ENCODE results near the gene MYO9B. TPM values are rescaled to one million over a fixed set of nuclear protein-coding genes. Genes with fewer than 3 reads are reported as not detected.

MYO9B gene
- total and polyA plus RNA-seq, 2 donors = 28.2 to 103 TPM

- 74% methylated on average over 18 of the region's 18 CpGs for WGBS
- peak in 1 of 9 donors; percentile 56 for DNase-seq (ENCODE audit: low read depth in 6 of 9, low spot score in 9 of 9)
- H3K4me1 ChIP-seq (ENCODE audit: control insufficient read depth in 2 of 2, insufficient read depth in 2 of 2, low read length in 2 of 2) = peaks cover 23 to 44% of the 10 kb centered on the region in 2 donors
- peaks cover 22 to 28% of the 10 kb centered on the region in 2 donors for H3K36me3 ChIP-seq (ENCODE audit: control insufficient read depth in 2 of 2, insufficient read depth in 2 of 2, low read length in 1 of 2)
- H3K27me3 ChIP-seq (ENCODE audit: control insufficient read depth in 2 of 2, insufficient read depth in 1 of 2, low read length in 1 of 2) = no peaks in the 10 kb centered on the region
- H3K4me3 ChIP-seq (ENCODE audit: low read length in 2 of 2) = peak overlapping the region; percentile 80 to 88
- H3K27ac ChIP-seq (ENCODE audit: low read depth in 1 of 2, low read length in 1 of 2) = peak overlapping the region in 1 of 2 donors; percentile 79
- no peaks in the 10 kb centered on the region for H3K9me3 ChIP-seq (ENCODE audit: control insufficient read depth in 2 of 2, insufficient read depth in 1 of 2, low read length in 1 of 2)
These were observed 1.5 kb upstream of the MYO9B start for GRCh38 chr19:17073869-17074633.

- no peak for DNase-seq (ENCODE audit: low read depth in 6 of 9, low spot score in 9 of 9)
- H3K36me3 ChIP-seq (ENCODE audit: control insufficient read depth in 2 of 2, insufficient read depth in 2 of 2, low read length in 1 of 2) = peaks cover 22 to 23% of the 10 kb centered on the region in 2 donors
- no peaks in the 10 kb centered on the region for H3K9me3 ChIP-seq (ENCODE audit: control insufficient read depth in 2 of 2, insufficient read depth in 1 of 2, low read length in 1 of 2)
- H3K4me1 ChIP-seq (ENCODE audit: control insufficient read depth in 2 of 2, insufficient read depth in 2 of 2, low read length in 2 of 2) = peaks cover 23 to 48% of the 10 kb centered on the region in 2 donors
- H3K27me3 ChIP-seq (ENCODE audit: control insufficient read depth in 2 of 2, insufficient read depth in 1 of 2, low read length in 1 of 2) = no peaks in the 10 kb centered on the region
- H3K27ac ChIP-seq (ENCODE audit: low read depth in 1 of 2, low read length in 1 of 2) = peak overlapping the region; percentile 79 to 86
- peak overlapping the region; percentile 80 to 88 for H3K4me3 ChIP-seq (ENCODE audit: low read length in 2 of 2)
- 35% methylated on average over 11 of the region's 11 CpGs for WGBS
These were observed 943 bp upstream of the MYO9B start for GRCh38 chr19:17074634-17075034.

- H3K27me3 ChIP-seq (ENCODE audit: control insufficient read depth in 2 of 2, insufficient read depth in 1 of 2, low read length in 1 of 2) = no peaks in the 10 kb centered on the region
- no peaks in the 10 kb centered on the region for H3K9me3 ChIP-seq (ENCODE audit: control insufficient read depth in 2 of 2, insufficient read depth in 1 of 2, low read length in 1 of 2)
- peaks cover 23 to 55% of the 10 kb centered on the region in 2 donors for H3K4me1 ChIP-seq (ENCODE audit: control insufficient read depth in 2 of 2, insufficient read depth in 2 of 2, low read length in 2 of 2)
- DNase-seq (ENCODE audit: low read depth in 6 of 9, low spot score in 9 of 9) = peak in 5 of 9 donors; percentile 15 to 57 (median 41)
- peak overlapping the region; percentile 46 to 85 for H3K27ac ChIP-seq (ENCODE audit: low read depth in 1 of 2, low read length in 1 of 2)
- peak overlapping the region; percentile 79 to 88 for H3K4me3 ChIP-seq (ENCODE audit: low read length in 2 of 2)
- peaks cover 13 to 18% of the 10 kb centered on the region in 2 donors for H3K36me3 ChIP-seq (ENCODE audit: control insufficient read depth in 2 of 2, insufficient read depth in 2 of 2, low read length in 1 of 2)
- WGBS = under 1% methylated on average over 43 of the region's 43 CpGs
These were observed 426 bp downstream of the MYO9B start for GRCh38 chr19:17075864-17076542.

- Histone ChIP-seq H3K4me1 (ENCODE audit: control insufficient read depth in 2 of 2, insufficient read depth in 2 of 2, low read length in 2 of 2) (peaks cover 23 to 55% of the 10 kb centered on the region in 2 donors), H3K9me3 (ENCODE audit: control insufficient read depth in 2 of 2, insufficient read depth in 1 of 2, low read length in 1 of 2) (no peaks in the 10 kb centered on the region), H3K27me3 (ENCODE audit: control insufficient read depth in 2 of 2, insufficient read depth in 1 of 2, low read length in 1 of 2) (no peaks in the 10 kb centered on the region), H3K4me3 (ENCODE audit: low read length in 2 of 2) (peak overlapping the region; percentile 79 to 88), H3K27ac (ENCODE audit: low read depth in 1 of 2, low read length in 1 of 2) (peak overlapping the region in 1 of 2 donors; percentile 46), H3K36me3 (ENCODE audit: control insufficient read depth in 2 of 2, insufficient read depth in 2 of 2, low read length in 1 of 2) (peaks cover 7 to 13% of the 10 kb centered on the region in 2 donors)
- peak in 2 of 9 donors; percentile 13 to 53 for DNase-seq (ENCODE audit: low read depth in 6 of 9, low spot score in 9 of 9)
- 2% methylated on average over 12 of the region's 12 CpGs for WGBS
These were observed 990 bp downstream of the MYO9B start for GRCh38 chr19:17076543-17076991.

- DNase-seq (ENCODE audit: low read depth in 6 of 9, low spot score in 9 of 9) = no peak
- peaks cover 7 to 9% of the 10 kb centered on the region in 2 donors for H3K36me3 ChIP-seq (ENCODE audit: control insufficient read depth in 2 of 2, insufficient read depth in 2 of 2, low read length in 1 of 2)
- no peak overlapping the region for H3K4me3 ChIP-seq (ENCODE audit: low read length in 2 of 2)
- 90% methylated on average over 17 of the region's 17 CpGs for WGBS
- H3K27me3 ChIP-seq (ENCODE audit: control insufficient read depth in 2 of 2, insufficient read depth in 1 of 2, low read length in 1 of 2) = no peaks in the 10 kb centered on the region
- H3K27ac ChIP-seq (ENCODE audit: low read depth in 1 of 2, low read length in 1 of 2) = peak overlapping the region in 1 of 2 donors; percentile 26
- no peaks in the 10 kb centered on the region for H3K9me3 ChIP-seq (ENCODE audit: control insufficient read depth in 2 of 2, insufficient read depth in 1 of 2, low read length in 1 of 2)
- H3K4me1 ChIP-seq (ENCODE audit: control insufficient read depth in 2 of 2, insufficient read depth in 2 of 2, low read length in 2 of 2) = peaks cover 23 to 62% of the 10 kb centered on the region in 2 donors
These were observed 2.0 kb downstream of the MYO9B start for GRCh38 chr19:17077447-17078028.

- H3K4me3 ChIP-seq (ENCODE audit: low read length in 2 of 2) = no peak overlapping the region
- no peaks in the 10 kb centered on the region for H3K9me3 ChIP-seq (ENCODE audit: control insufficient read depth in 2 of 2, insufficient read depth in 1 of 2, low read length in 1 of 2)
- no peak for DNase-seq (ENCODE audit: low read depth in 6 of 9, low spot score in 9 of 9)
- no peak overlapping the region for H3K27ac ChIP-seq (ENCODE audit: low read depth in 1 of 2, low read length in 1 of 2)
- WGBS = 96% methylated on average over 19 of the region's 19 CpGs
- H3K27me3 ChIP-seq (ENCODE audit: control insufficient read depth in 2 of 2, insufficient read depth in 1 of 2, low read length in 1 of 2) = no peaks in the 10 kb centered on the region
- H3K36me3 ChIP-seq (ENCODE audit: control insufficient read depth in 2 of 2, insufficient read depth in 2 of 2, low read length in 1 of 2) = peaks cover 2 to 7% of the 10 kb centered on the region in 2 donors
- H3K4me1 ChIP-seq (ENCODE audit: control insufficient read depth in 2 of 2, insufficient read depth in 2 of 2, low read length in 2 of 2) = peaks cover 23 to 57% of the 10 kb centered on the region in 2 donors
These were observed 2.7 kb downstream of the MYO9B start for GRCh38 chr19:17078036-17078919.

- WGBS = 94% methylated on average over 19 of the region's 19 CpGs
- no peak overlapping the region for H3K4me3 ChIP-seq (ENCODE audit: low read length in 2 of 2)
These were observed 3.5 kb downstream of the MYO9B start for GRCh38 chr19:17078920-17079709.

More at GRCh38 chr19:17078920-17079709, 3.5 kb downstream of the MYO9B start:
- peaks cover 0 to 7% of the 10 kb centered on the region in 2 donors for H3K36me3 ChIP-seq (ENCODE audit: control insufficient read depth in 2 of 2, insufficient read depth in 2 of 2, low read length in 1 of 2)
- H3K9me3 ChIP-seq (ENCODE audit: control insufficient read depth in 2 of 2, insufficient read depth in 1 of 2, low read length in 1 of 2) = no peaks in the 10 kb centered on the region
- no peak for DNase-seq (ENCODE audit: low read depth in 6 of 9, low spot score in 9 of 9)
- H3K27ac ChIP-seq (ENCODE audit: low read depth in 1 of 2, low read length in 1 of 2) = peak overlapping the region; percentile 47 to 59
- no peaks in the 10 kb centered on the region for H3K27me3 ChIP-seq (ENCODE audit: control insufficient read depth in 2 of 2, insufficient read depth in 1 of 2, low read length in 1 of 2)
- H3K4me1 ChIP-seq (ENCODE audit: control insufficient read depth in 2 of 2, insufficient read depth in 2 of 2, low read length in 2 of 2) = peaks cover 19 to 48% of the 10 kb centered on the region in 2 donors

Data from thymus (tissue), 11 donors.